Spinal cord (tissue), 10 donors: ENCODE results near the gene USH1G. TPM values are rescaled to one million over a fixed set of nuclear protein-coding genes. Genes with fewer than 3 reads are reported as not detected.

Experiments used
- DNase-seq, 6 donors: peaks; one replicate each; pipeline versions ENCODE4 v3.0.0 to v3.0.0-alpha.2; 2013 to 2015; ENCODE audit warnings: low spot score in 6 of 6, low read depth in 4 of 6
- H3K27ac ChIP-seq: one replicate; pipeline ENCODE4 v1.5.1; 2013; ENCODE audit warnings: low read depth, low read length, control low read depth
- H3K27me3 ChIP-seq: one replicate; pipeline ENCODE4 v1.6.1; 2013; ENCODE audit warnings: low read length; ENCODE audit not compliant: control insufficient read depth, insufficient read depth
- H3K36me3 ChIP-seq: one replicate; pipeline ENCODE4 v1.6.1; 2013; ENCODE audit warnings: low read length; ENCODE audit not compliant: control insufficient read depth, insufficient read depth
- H3K4me1 ChIP-seq: one replicate; pipeline ENCODE4 v1.6.1; 2013; ENCODE audit warnings: low read length; ENCODE audit not compliant: control insufficient read depth, insufficient read depth
- H3K4me3 ChIP-seq: one replicate; pipeline ENCODE4 v1.5.1; 2013; ENCODE audit warnings: low read depth, low read length, control low read depth
- H3K9me3 ChIP-seq: one replicate; pipeline ENCODE4 v1.6.1; 2013; ENCODE audit warnings: low read length; ENCODE audit not compliant: control insufficient read depth, insufficient read depth
- WGBS: methylation state at CpG from one replicate; pipeline ENCODE4 v1.1.5; 2013; ENCODE audit warnings: missing lambda C conversion rate; ENCODE audit not compliant: insufficient coverage; 5-methylcytosine and 5-hydroxymethylcytosine counted together
- polyA plus RNA-seq, 2 donors: library from polyadenylated mRNA; unstranded; fragments of 120-200 nt; gene quantifications; one replicate each; pipeline ENCODE4 v1.2.1, GENCODE V29; 2013; ENCODE audit not compliant: insufficient read length in 2 of 2
- total RNA-seq, 2 donors: library from RNA; depleted of rRNA in 1 of 2; stranded (reverse); fragments of 120-200 nt in 1 of 2; fragments of >200 nt in 1 of 2; gene quantifications; one replicate each; pipeline versions ENCODE4 v1.2.3 to v1.2.4, GENCODE V29; 2013 to 2014
- donor health status: healthy.

USH1G gene
- total and polyA plus RNA-seq, 4 donors: 0.06 to 0.42 (median 0.31) TPM

GRCh38 chr17:74935585-74936469, 12.8 kb upstream of the USH1G start, which contains the start of gene OTOP3:
Gene OTOP3 (plus strand): TSS chr17:74935898. CDS start chr17:74935922, 24 bp downstream.
- Histone ChIP-seq H3K9me3 (no peaks in the 10 kb centered on the region), H3K4me3 (no peak within 1 kb of the TSS), H3K36me3 (no peaks in the 10 kb centered on the region), H3K27me3 (peaks cover 76% of the 10 kb centered on the region), H3K4me1 (peaks cover 13% of the 10 kb centered on the region), H3K27ac (no peak within 1 kb of the TSS)
- WGBS: 3% methylated on average over 68 of the region's 78 CpGs
- DNase-seq: peak in 1 of 6 donors; percentile 9

- Histone ChIP-seq H3K4me3 (no peak overlapping the region), H3K4me1 (peaks cover 13% of the 10 kb centered on the region), H3K36me3 (no peaks in the 10 kb centered on the region), H3K9me3 (no peaks in the 10 kb centered on the region), H3K27ac (no peak overlapping the region), H3K27me3 (peaks cover 80% of the 10 kb centered on the region)
- DNase-seq: no peak
- 0% methylated on average over 1 of the region's 3 CpGs for WGBS
Observed at GRCh38 chr17:74935048-74935447, 12.0 kb upstream of the USH1G start.

GRCh38 chr17:74930535-74931036, 7.5 kb upstream of the USH1G start:
- Histone ChIP-seq H3K27me3 (peaks cover 64% of the 10 kb centered on the region), H3K9me3 (no peaks in the 10 kb centered on the region), H3K4me1 (peaks cover 3% of the 10 kb centered on the region), H3K4me3 (no peak overlapping the region), H3K27ac (no peak overlapping the region), H3K36me3 (no peaks in the 10 kb centered on the region)
- DNase-seq: no peak
- WGBS: 94% methylated on average over 23 of the region's 24 CpGs

GRCh38 chr17:74928786-74929185, 5.7 kb upstream of the USH1G start:
- H3K36me3 ChIP-seq: no peaks in the 10 kb centered on the region
- H3K4me1 ChIP-seq: peaks cover 12% of the 10 kb centered on the region
- no peak for DNase-seq
- no peak overlapping the region for H3K27ac ChIP-seq
- no peak overlapping the region for H3K4me3 ChIP-seq
- H3K9me3 ChIP-seq: no peaks in the 10 kb centered on the region
- WGBS: 79% methylated on average over 3 of the region's 6 CpGs
- peaks cover 67% of the 10 kb centered on the region for H3K27me3 ChIP-seq

- DNase-seq: no peak
- H3K27me3 ChIP-seq: peaks cover 64% of the 10 kb centered on the region
- no peaks in the 10 kb centered on the region for H3K9me3 ChIP-seq
- H3K27ac ChIP-seq: no peak overlapping the region
- H3K4me3 ChIP-seq: no peak overlapping the region
- H3K4me1 ChIP-seq: peaks cover 35% of the 10 kb centered on the region
- no peaks in the 10 kb centered on the region for H3K36me3 ChIP-seq
- WGBS: 42% methylated on average over 2 of the region's 3 CpGs
Observed at GRCh38 chr17:74925242-74925641, 2.2 kb upstream of the USH1G start.

GRCh38 chr17:74924250-74924948, 1.3 kb upstream of the USH1G start, which contains the start of gene OTOP2:
Gene OTOP2 (plus strand): TSS chr17:74924273. CDS start chr17:74924633, 360 bp downstream.
- 1% methylated on average over 41 of the region's 54 CpGs for WGBS
- H3K27ac ChIP-seq: no peak within 1 kb of the TSS
- no peak within 1 kb of the TSS for H3K4me3 ChIP-seq
- peak in 1 of 6 donors; percentile 48 for DNase-seq
- H3K36me3 ChIP-seq: no peaks in the 10 kb centered on the region
- H3K27me3 ChIP-seq: peaks cover 62% of the 10 kb centered on the region
- peaks cover 35% of the 10 kb centered on the region for H3K4me1 ChIP-seq
- H3K9me3 ChIP-seq: no peaks in the 10 kb centered on the region

- Histone ChIP-seq H3K27me3 (peaks cover 62% of the 10 kb centered on the region), H3K9me3 (no peaks in the 10 kb centered on the region), H3K27ac (no peak overlapping the region), H3K4me1 (peaks cover 35% of the 10 kb centered on the region), H3K4me3 (no peak overlapping the region), H3K36me3 (no peaks in the 10 kb centered on the region)
- DNase-seq: peak in 3 of 6 donors; percentile 10 to 56 (median 52)
- 2% methylated on average over 59 of the region's 59 CpGs for WGBS
Observed at GRCh38 chr17:74923538-74924249, 639 bp upstream of the USH1G start.

- Histone ChIP-seq H3K36me3 (no peaks in the 10 kb centered on the region), H3K4me1 (peaks cover 35% of the 10 kb centered on the region), H3K27ac (no peak overlapping the region), H3K4me3 (peak overlapping the region; percentile 18), H3K9me3 (no peaks in the 10 kb centered on the region), H3K27me3 (peaks cover 54% of the 10 kb centered on the region)
- 46% methylated on average over 6 of the region's 6 CpGs for WGBS
- DNase-seq: no peak
Observed at GRCh38 chr17:74922172-74922571, 883 bp downstream of the USH1G start.

GRCh38 chr17:74921769-74922168, 1.3 kb downstream of the USH1G start:
- Histone ChIP-seq H3K4me3 (no peak overlapping the region), H3K4me1 (peaks cover 35% of the 10 kb centered on the region), H3K27me3 (peaks cover 50% of the 10 kb centered on the region), H3K27ac (no peak overlapping the region), H3K9me3 (no peaks in the 10 kb centered on the region), H3K36me3 (no peaks in the 10 kb centered on the region)
- no peak for DNase-seq
- 85% methylated on average over 2 of the region's 2 CpGs for WGBS
